Small intestine (tissue), 7 donors: ENCODE results near the gene DLK2. TPM values are rescaled to one million over a fixed set of nuclear protein-coding genes. Genes with fewer than 3 reads are reported as not detected.
"Not testable (repeated sequence)": the region's sequence is repeated elsewhere in the genome, so short reads cannot be mapped to it uniquely, and the experiment has no call there.

ENCODE experiments used
- DNase-seq, 2 donors: peaks; one replicate each; pipeline versions ENCODE4 v3.0.0 to v3.0.0-alpha.2; 2013
- FAIRE-seq: peaks from 2 replicates; lab custom pipeline; 2012; peaks lifted over from hg19 to GRCh38; lab: Jason Lieb, UNC
- H3K27ac ChIP-seq, 3 donors: one replicate each; pipeline ENCODE4 v1.5.1; 2013; ENCODE audit warnings: low read length in 2 of 3, mild to moderate bottlenecking in 2 of 3, control low read depth in 1 of 3, inconsistent platforms in 1 of 3, low read depth in 1 of 3, moderate library complexity in 1 of 3
- H3K27me3 ChIP-seq, 3 donors: one replicate each; pipeline ENCODE4 v1.6.1; 2013; ENCODE audit warnings: low read length in 3 of 3, inconsistent platforms in 1 of 3; ENCODE audit not compliant: control insufficient read depth in 3 of 3, insufficient read depth in 3 of 3
- H3K36me3 ChIP-seq, 3 donors: one replicate each; pipeline ENCODE4 v1.6.1; 2013; ENCODE audit warnings: low read length in 3 of 3, inconsistent platforms in 1 of 3, low read depth in 1 of 3, mild to moderate bottlenecking in 1 of 3, moderate library complexity in 1 of 3; ENCODE audit not compliant: control insufficient read depth in 3 of 3, insufficient read depth in 2 of 3
- H3K4me1 ChIP-seq, 3 donors: one replicate each; pipeline ENCODE4 v1.6.1; 2013; ENCODE audit warnings: low read length in 2 of 3, inconsistent platforms in 1 of 3, low read depth in 1 of 3, mild to moderate bottlenecking in 1 of 3, moderate library complexity in 1 of 3; ENCODE audit not compliant: control insufficient read depth in 3 of 3, insufficient read depth in 2 of 3
- H3K4me3 ChIP-seq, 3 donors: one replicate each; pipeline ENCODE4 v1.5.1; 2013; ENCODE audit warnings: low read length in 3 of 3, control low read depth in 1 of 3, inconsistent platforms in 1 of 3, low read depth in 1 of 3, mild to moderate bottlenecking in 1 of 3, moderate library complexity in 1 of 3
- H3K9me3 ChIP-seq, 2 donors: one replicate each; pipeline ENCODE4 v1.6.1; 2013; ENCODE audit warnings: low read depth in 1 of 2, low read length in 1 of 2; ENCODE audit not compliant: control insufficient read depth in 2 of 2, insufficient read depth in 1 of 2
- WGBS, 3 donors: extraction: QIAGEN DNeasy Blood & Tissue Kit; methylation state at CpG; one replicate each; pipeline ENCODE4 v1.1.7; 2013; 5-methylcytosine and 5-hydroxymethylcytosine counted together
- polyA plus RNA-seq, 4 donors: library from polyadenylated mRNA; stranded (reverse) in 3 of 4; unstranded in 1 of 4; fragments of 200-250 nt in 3 of 4; fragments of 120-200 nt in 1 of 4; gene quantifications; one replicate each; pipeline versions ENCODE4 v1.2.1 to v1.2.3, GENCODE V29; 2013
- donor health status: healthy with polysubstance abuse.
- donor health status: control.
- donor health status: control.
- donor health status: Bipolar disorder and iron deficiency.
- donor health status: healthy.

DLK2 gene
- polyA plus RNA-seq, 4 donors: 0.72 to 1.3 TPM; not detected in 2

GRCh38 chr6:43467752-43468151 is 12.4 kb upstream of the DLK2 start:
- no peak for DNase-seq
- no peaks in the 10 kb centered on the region for H3K4me1 ChIP-seq
- no peak overlapping the region for H3K4me3 ChIP-seq
- H3K27ac ChIP-seq: no peak overlapping the region
- FAIRE-seq: no peak
- H3K36me3 ChIP-seq: no peaks in the 10 kb centered on the region
- WGBS, 3 donors: 80 to 82% (median 82%) methylated on average over 4 of the region's 4 CpGs
- H3K9me3 ChIP-seq: no peaks in the 10 kb centered on the region
- H3K27me3 ChIP-seq: peaks cover 0 to 7% (median 3%) of the 10 kb centered on the region in 3 donors

GRCh38 chr6:43467265-43467664 is 11.9 kb upstream of the DLK2 start:
- 48 to 62% (median 54%) methylated on average over 5 of the region's 5 CpGs for WGBS, 3 donors
- H3K4me1 ChIP-seq, H3K4me3 ChIP-seq, FAIRE-seq, H3K9me3 ChIP-seq, DNase-seq, H3K36me3 ChIP-seq, H3K27ac ChIP-seq: not testable (repeated sequence)
- peaks cover 0 to 12% (median 6%) of the 10 kb centered on the region in 3 donors for H3K27me3 ChIP-seq

GRCh38 chr6:43465948-43466347 is 10.6 kb upstream of the DLK2 start:
- no peak for FAIRE-seq

GRCh38 chr6:43464337-43464736 is 9.0 kb upstream of the DLK2 start:
- Histone ChIP-seq H3K36me3 (no peaks in the 10 kb centered on the region), H3K27me3 (peaks cover 0 to 22% (median 10%) of the 10 kb centered on the region in 3 donors), H3K27ac (no peak overlapping the region), H3K4me1 (no peaks in the 10 kb centered on the region), H3K4me3 (no peak overlapping the region), H3K9me3 (no peaks in the 10 kb centered on the region)
- FAIRE-seq (no peak), DNase-seq (no peak)
- 74 to 84% (median 77%) methylated on average over 7 to 8 of the region's 8 CpGs for WGBS, 3 donors

More at GRCh38 chr6:43465948-43466347, 10.6 kb upstream of the DLK2 start:
- Histone ChIP-seq H3K27ac (no peak overlapping the region), H3K36me3 (no peaks in the 10 kb centered on the region), H3K27me3 (peaks cover 0 to 17% (median 6%) of the 10 kb centered on the region in 3 donors), H3K9me3 (no peaks in the 10 kb centered on the region), H3K4me3 (no peak overlapping the region), H3K4me1 (no peaks in the 10 kb centered on the region)
- no peak for DNase-seq
- WGBS, 3 donors: 51 to 66% (median 65%) methylated on average over 2 of the region's 2 CpGs

GRCh38 chr6:43461936-43462335 is 6.6 kb upstream of the DLK2 start:
- FAIRE-seq: no peak
- peaks cover 0 to 22% (median 10%) of the 10 kb centered on the region in 3 donors for H3K27me3 ChIP-seq
- no peak overlapping the region for H3K4me3 ChIP-seq
- 57 to 73% (median 67%) methylated on average over 5 of the region's 5 CpGs for WGBS, 3 donors
- no peaks in the 10 kb centered on the region for H3K36me3 ChIP-seq
- DNase-seq: no peak
- H3K27ac ChIP-seq: no peak overlapping the region
- peaks cover 0 to under 1% of the 10 kb centered on the region in 2 donors for H3K9me3 ChIP-seq
- H3K4me1 ChIP-seq: no peaks in the 10 kb centered on the region

- peaks cover 0 to 7% (median 0%) of the 10 kb centered on the region in 3 donors for H3K4me1 ChIP-seq
- H3K27me3 ChIP-seq: peaks cover 0 to 35% (median 13%) of the 10 kb centered on the region in 3 donors
- no peak for FAIRE-seq
- H3K36me3 ChIP-seq: no peaks in the 10 kb centered on the region
- H3K9me3 ChIP-seq: peaks cover 0 to 5% of the 10 kb centered on the region in 2 donors
- WGBS, 3 donors: 59 to 83% (median 74%) methylated on average over 4 of the region's 4 CpGs
- no peak overlapping the region for H3K27ac ChIP-seq
- H3K4me3 ChIP-seq: no peak overlapping the region
- DNase-seq: no peak
Measured at GRCh38 chr6:43460032-43460431, 4.7 kb upstream of the DLK2 start.

GRCh38 chr6:43459535-43459934 is 4.2 kb upstream of the DLK2 start:
- Histone ChIP-seq H3K9me3 (peaks cover 0 to 5% of the 10 kb centered on the region in 2 donors), H3K36me3 (no peaks in the 10 kb centered on the region), H3K4me3 (no peak overlapping the region), H3K4me1 (peaks cover 0 to 12% (median 0%) of the 10 kb centered on the region in 3 donors), H3K27me3 (peaks cover 0 to 37% (median 13%) of the 10 kb centered on the region in 3 donors), H3K27ac (no peak overlapping the region)
- DNase-seq (no peak), FAIRE-seq (no peak)
- 70 to 79% (median 70%) methylated on average over 1 of the region's 1 CpG for WGBS, 3 donors

- peaks cover 0 to 32% (median 13%) of the 10 kb centered on the region in 3 donors for H3K27me3 ChIP-seq
- H3K27ac ChIP-seq, DNase-seq, H3K4me3 ChIP-seq, H3K9me3 ChIP-seq, H3K36me3 ChIP-seq, FAIRE-seq: not testable (repeated sequence)
- H3K4me1 ChIP-seq: peaks cover 0 to 12% (median 0%) of the 10 kb centered on the region in 3 donors
- WGBS, 3 donors: 91 to 95% (median 92%) methylated on average over 15 of the region's 15 CpGs
Measured at GRCh38 chr6:43458154-43458553, 2.8 kb upstream of the DLK2 start.

GRCh38 chr6:43457643-43458042 is 2.3 kb upstream of the DLK2 start:
- Histone ChIP-seq H3K27ac (no peak overlapping the region), H3K36me3 (peaks cover 0 to 14% (median 0%) of the 10 kb centered on the region in 3 donors), H3K27me3 (peaks cover 0 to 28% (median 11%) of the 10 kb centered on the region in 3 donors), H3K9me3 (peaks cover 0 to 5% of the 10 kb centered on the region in 2 donors), H3K4me3 (no peak overlapping the region), H3K4me1 (peaks cover 0 to 12% (median 0%) of the 10 kb centered on the region in 3 donors)
- WGBS, 3 donors: 26 to 60% (median 38%) methylated on average over 6 to 9 of the region's 9 CpGs
- DNase-seq: no peak
- FAIRE-seq: no peak
